C4-2B (cell line): ENCODE results near the gene SUPT5H.

Source experiments
- CTCF ChIP-seq: fragments of 450-650 bp; conservative IDR thresholded peaks from 2 replicates; pipeline ENCODE4 v1.5.1; 2017; ENCODE audit warnings: mild to moderate bottlenecking
- ZFX ChIP-seq: fragments of 450-650 bp; IDR thresholded peaks from 2 replicates; pipeline ENCODE4 v1.6.1; 2017

GRCh38 chr19:39497996-39498797 is 52.8 kb downstream of the SUPT5H start:
- TF ChIP-seq CTCF (peak; percentile 67), ZFX (no peak)
